Endothelial cell (in vitro differentiated cells): ENCODE measurements around the gene HRH4. TPM values are rescaled to one million over a fixed set of nuclear protein-coding genes. Genes with fewer than 3 reads are reported as not detected.

Experiments
- DNase-seq: peaks from one replicate; pipeline ENCODE4 v3.0.0; 2021; ENCODE audit warnings: low spot score
- H3K27ac Mint-ChIP-seq: one replicate; pipeline ENCODE4 v1.8.0; 2021; ENCODE audit warnings: mixed read lengths, inconsistent platforms; ENCODE audit not compliant: unreplicated experiment
- H3K27me3 Mint-ChIP-seq: one replicate; pipeline ENCODE4 v1.8.0; 2021; ENCODE audit warnings: mild to moderate bottlenecking, moderate library complexity, mixed read lengths, inconsistent platforms; ENCODE audit not compliant: unreplicated experiment
- H3K36me3 Mint-ChIP-seq: one replicate; pipeline ENCODE4 v1.8.0; 2021; ENCODE audit warnings: mild to moderate bottlenecking, low read depth, mixed read lengths, inconsistent platforms; ENCODE audit not compliant: unreplicated experiment
- H3K4me1 Mint-ChIP-seq: one replicate; pipeline ENCODE4 v1.8.0; 2021; ENCODE audit warnings: mild to moderate bottlenecking, mixed read lengths, inconsistent platforms; ENCODE audit not compliant: unreplicated experiment
- H3K4me3 Mint-ChIP-seq: one replicate; pipeline ENCODE4 v1.8.0; 2021; ENCODE audit warnings: mild to moderate bottlenecking, mixed read lengths, inconsistent platforms; ENCODE audit not compliant: unreplicated experiment
- H3K9me3 Mint-ChIP-seq: one replicate; pipeline ENCODE4 v1.8.0; 2021; ENCODE audit warnings: mixed read lengths, inconsistent platforms; ENCODE audit not compliant: unreplicated experiment
- long read RNA-seq: library from polyadenylated mRNA; unstranded; transcript quantifications from one replicate; pipeline ENCODE4 v2.0.0, GENCODE V29; 2020; ENCODE audit not compliant: unreplicated experiment
- total RNA-seq: library from RNA; stranded (reverse); fragmentation: NEBNext Ultra II Directional; extraction: Animal tissue kit (Norgen Biotek cat#: 25700); gene quantifications from one replicate; pipeline ENCODE4 v1.2.1, GENCODE V29; 2021; ENCODE audit not compliant: unreplicated experiment
- TF ChIP-seq, protein P1 (sequence below): fragments of 200-600 bp; sonication (generic); IDR thresholded peaks from one replicate; pipeline ENCODE4 v1.5.0; 2021; ENCODE audit warnings: antibody characterized with exemption; ENCODE audit not compliant: unreplicated experiment

Gene HRH4, protein sequence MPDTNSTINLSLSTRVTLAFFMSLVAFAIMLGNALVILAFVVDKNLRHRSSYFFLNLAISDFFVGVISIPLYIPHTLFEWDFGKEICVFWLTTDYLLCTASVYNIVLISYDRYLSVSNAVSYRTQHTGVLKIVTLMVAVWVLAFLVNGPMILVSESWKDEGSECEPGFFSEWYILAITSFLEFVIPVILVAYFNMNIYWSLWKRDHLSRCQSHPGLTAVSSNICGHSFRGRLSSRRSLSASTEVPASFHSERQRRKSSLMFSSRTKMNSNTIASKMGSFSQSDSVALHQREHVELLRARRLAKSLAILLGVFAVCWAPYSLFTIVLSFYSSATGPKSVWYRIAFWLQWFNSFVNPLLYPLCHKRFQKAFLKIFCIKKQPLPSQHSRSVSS
- total RNA-seq: not detected
- long read RNA-seq: 0 reads

DNA sequence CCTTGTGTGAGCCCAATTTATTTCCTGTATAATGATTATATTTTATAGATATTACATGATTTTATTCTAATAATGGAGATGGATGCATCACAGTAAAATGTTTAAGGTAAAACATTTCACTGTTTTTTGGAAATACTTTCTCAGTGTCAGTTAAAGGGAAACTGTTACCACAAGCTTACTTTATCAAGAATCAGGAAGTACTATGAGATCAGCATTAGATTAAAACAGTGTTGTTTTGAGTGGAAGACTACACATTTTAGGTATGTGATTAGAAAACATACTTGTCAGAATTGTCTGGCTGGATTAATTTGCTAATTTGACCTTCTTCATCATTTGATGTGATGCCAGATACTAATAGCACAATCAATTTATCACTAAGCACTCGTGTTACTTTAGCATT is at the start of gene HRH4:
Gene HRH4 (plus strand): TSS at position 250 of the 400 bp plus-strand sequence. CDS start 92 bp downstream, at position 342.
- Mint-ChIP-seq H3K4me3 (peak within 1 kb of the TSS; percentile 15), H3K9me3 (no peaks in the 10 kb centered on the region), H3K27me3 (peaks cover 3% of the 10 kb centered on the region), H3K36me3 (peaks cover 6% of the 10 kb centered on the region), H3K27ac (no peak within 1 kb of the TSS), H3K4me1 (no peaks in the 10 kb centered on the region)
- DNase-seq: no peak
- TF ChIP-seq, protein P1, sequence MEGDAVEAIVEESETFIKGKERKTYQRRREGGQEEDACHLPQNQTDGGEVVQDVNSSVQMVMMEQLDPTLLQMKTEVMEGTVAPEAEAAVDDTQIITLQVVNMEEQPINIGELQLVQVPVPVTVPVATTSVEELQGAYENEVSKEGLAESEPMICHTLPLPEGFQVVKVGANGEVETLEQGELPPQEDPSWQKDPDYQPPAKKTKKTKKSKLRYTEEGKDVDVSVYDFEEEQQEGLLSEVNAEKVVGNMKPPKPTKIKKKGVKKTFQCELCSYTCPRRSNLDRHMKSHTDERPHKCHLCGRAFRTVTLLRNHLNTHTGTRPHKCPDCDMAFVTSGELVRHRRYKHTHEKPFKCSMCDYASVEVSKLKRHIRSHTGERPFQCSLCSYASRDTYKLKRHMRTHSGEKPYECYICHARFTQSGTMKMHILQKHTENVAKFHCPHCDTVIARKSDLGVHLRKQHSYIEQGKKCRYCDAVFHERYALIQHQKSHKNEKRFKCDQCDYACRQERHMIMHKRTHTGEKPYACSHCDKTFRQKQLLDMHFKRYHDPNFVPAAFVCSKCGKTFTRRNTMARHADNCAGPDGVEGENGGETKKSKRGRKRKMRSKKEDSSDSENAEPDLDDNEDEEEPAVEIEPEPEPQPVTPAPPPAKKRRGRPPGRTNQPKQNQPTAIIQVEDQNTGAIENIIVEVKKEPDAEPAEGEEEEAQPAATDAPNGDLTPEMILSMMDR: no peak

DNA sequence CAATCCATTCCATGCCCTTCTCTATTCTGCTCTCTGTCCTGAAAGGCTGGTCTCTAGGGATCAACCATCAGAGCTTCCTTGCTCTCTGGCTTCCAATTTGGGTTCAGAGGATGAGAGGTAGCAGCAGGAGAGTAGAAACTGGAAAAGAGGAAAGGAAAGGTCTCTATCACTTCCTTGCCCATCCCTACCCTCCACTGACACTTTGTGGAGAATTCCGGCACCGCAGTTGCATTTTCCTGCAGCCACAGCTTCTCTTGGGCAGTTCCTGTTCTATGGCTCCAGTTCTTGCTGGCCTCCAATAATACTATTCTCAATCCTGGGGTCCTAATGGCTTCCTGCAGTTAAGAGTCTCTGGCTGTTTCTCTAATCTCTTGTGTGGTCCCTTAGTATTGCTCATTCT is 47.3 kb upstream of the HRH4 start:
- H3K36me3 Mint-ChIP-seq: no peaks in the 10 kb centered on the region
- H3K4me3 Mint-ChIP-seq: no peak overlapping the region
- peaks cover 12% of the 10 kb centered on the region for H3K4me1 Mint-ChIP-seq
- H3K27ac Mint-ChIP-seq: no peak overlapping the region
- H3K9me3 Mint-ChIP-seq: no peaks in the 10 kb centered on the region
- peak; percentile 36 for DNase-seq
- TF ChIP-seq, protein P1: no peak
- peaks cover 3% of the 10 kb centered on the region for H3K27me3 Mint-ChIP-seq

DNA sequence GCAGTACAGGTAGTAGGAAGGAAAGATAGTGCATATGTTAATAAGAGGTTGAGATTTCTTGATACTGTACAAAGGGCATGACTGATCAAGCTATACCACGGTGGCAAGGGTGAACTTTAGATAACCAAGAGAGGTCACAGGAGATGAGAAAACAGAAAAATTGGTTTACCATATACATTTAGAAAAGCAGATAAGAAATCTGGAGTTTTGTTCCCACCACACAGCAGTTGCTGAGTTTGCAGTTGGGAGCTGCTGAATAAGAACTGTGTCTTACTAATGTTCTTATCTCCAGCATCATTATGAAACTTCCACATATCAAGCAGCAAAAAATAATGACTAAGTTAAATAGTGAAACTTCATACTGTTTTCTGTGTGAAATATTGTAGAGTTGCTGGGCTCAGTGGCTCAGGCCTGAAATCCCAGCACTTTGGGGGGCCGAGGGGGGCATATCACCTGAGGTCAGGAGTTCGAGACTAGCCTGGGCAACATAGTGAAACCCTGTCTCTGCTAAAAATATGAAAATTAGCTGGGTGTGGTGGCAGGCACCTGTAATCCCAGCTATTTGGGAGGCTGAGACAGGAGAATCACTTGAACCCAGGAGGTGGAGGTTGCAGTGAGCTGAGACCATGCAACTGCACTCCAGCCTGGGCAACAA is 46.0 kb upstream of the HRH4 start:
- Mint-ChIP-seq H3K27me3 (peaks cover 3% of the 10 kb centered on the region), H3K4me3 (no peak overlapping the region), H3K27ac (no peak overlapping the region), H3K9me3 (no peaks in the 10 kb centered on the region), H3K4me1 (peaks cover 12% of the 10 kb centered on the region), H3K36me3 (no peaks in the 10 kb centered on the region)
- DNase-seq: no peak
- TF ChIP-seq, protein P1: no peak

DNA sequence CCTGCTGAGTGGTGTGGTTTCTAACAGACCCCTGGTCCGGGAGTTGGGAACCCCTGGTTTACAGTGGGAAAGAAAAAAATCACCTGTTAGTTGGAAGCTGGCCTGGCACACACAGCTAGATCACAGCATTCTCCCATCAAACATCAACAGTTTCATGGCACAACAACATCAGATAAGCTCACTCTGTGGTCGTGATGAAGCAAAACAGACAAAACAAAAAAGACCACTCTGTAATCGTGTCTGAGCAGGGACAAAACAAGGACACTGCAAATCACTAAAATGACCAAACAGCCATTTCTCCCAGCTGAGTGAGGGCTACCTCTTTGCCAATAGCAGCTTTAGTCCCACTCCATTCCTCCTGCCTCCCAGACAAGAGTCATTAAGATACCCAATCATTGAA is 43.0 kb upstream of the HRH4 start:
- H3K4me1 Mint-ChIP-seq: peaks cover 17% of the 10 kb centered on the region
- H3K27ac Mint-ChIP-seq: no peak overlapping the region
- no peaks in the 10 kb centered on the region for H3K9me3 Mint-ChIP-seq
- no peaks in the 10 kb centered on the region for H3K36me3 Mint-ChIP-seq
- peaks cover 7% of the 10 kb centered on the region for H3K27me3 Mint-ChIP-seq
- no peak overlapping the region for H3K4me3 Mint-ChIP-seq
- TF ChIP-seq, protein P1: no peak
- DNase-seq: no peak

DNA sequence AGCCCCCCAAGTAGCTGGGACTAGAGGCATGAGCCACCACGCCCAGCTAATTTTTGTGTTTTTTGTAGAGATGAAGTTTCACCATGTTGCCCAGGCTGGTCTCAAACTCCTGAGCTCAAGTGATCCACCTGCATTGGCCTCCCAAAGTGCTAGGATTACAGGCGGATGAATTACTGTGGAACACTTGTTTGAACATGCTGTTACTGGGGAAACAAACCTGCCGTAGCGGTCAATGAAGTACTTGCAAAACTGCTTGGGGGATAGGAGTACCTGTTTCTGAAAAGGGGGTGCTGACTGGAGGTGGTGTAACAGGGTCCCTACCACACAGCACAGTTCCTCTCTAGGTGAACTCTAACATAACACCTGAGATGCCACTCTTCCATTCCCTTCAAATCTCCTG is 39.9 kb upstream of the HRH4 start:
- DNase-seq: no peak
- Mint-ChIP-seq H3K36me3 (no peaks in the 10 kb centered on the region), H3K4me3 (no peak overlapping the region)

More for the DNA sequence above, 39.9 kb upstream of the HRH4 start:
- H3K27me3 Mint-ChIP-seq: peaks cover 4% of the 10 kb centered on the region
- H3K27ac Mint-ChIP-seq: no peak overlapping the region
- TF ChIP-seq, protein P1: no peak
- peaks cover 5% of the 10 kb centered on the region for H3K4me1 Mint-ChIP-seq
- H3K9me3 Mint-ChIP-seq: no peaks in the 10 kb centered on the region
